ENCODE measurements around the gene UXT.

- TF ChIP-seq CTCF (IDR thresholded peaks at IDR 0.05) (no peak), POLR2A (IDR thresholded peaks at IDR 0.05) (no peak)
These were observed 38.7 kb downstream of the UXT start for GRCh38 chrX:47620303-47620685.
